GM18867 (cell line): ENCODE measurements around the gene CACNA2D3.

Source experiments
- ATAC-seq: cut with Tn5 transposase; IDR thresholded peaks from one replicate; pipeline ENCODE4 v1.9.1; 2021; ENCODE audit warnings: mild to moderate bottlenecking, moderate library complexity; ENCODE audit not compliant: unreplicated experiment

The CACNA2D3 gene

GRCh38 chr3:55012091-55012490, 889.7 kb downstream of the CACNA2D3 start:
- ATAC-seq: no peak

GRCh38 chr3:55013145-55013925, 891.0 kb downstream of the CACNA2D3 start:
- ATAC-seq: no peak

- no peak for ATAC-seq
Measured at GRCh38 chr3:55014081-55014480, 891.7 kb downstream of the CACNA2D3 start.

GRCh38 chr3:55014906-55015305, 892.6 kb downstream of the CACNA2D3 start:
- no peak for ATAC-seq

GRCh38 chr3:55017876-55018275, 895.5 kb downstream of the CACNA2D3 start:
- ATAC-seq: no peak

GRCh38 chr3:55030938-55031337, 908.6 kb downstream of the CACNA2D3 start:
- ATAC-seq: no peak

- ATAC-seq: no peak
Measured at GRCh38 chr3:55036883-55037577, 914.7 kb downstream of the CACNA2D3 start.

- ATAC-seq: no peak
Measured at GRCh38 chr3:55042591-55042990, 920.2 kb downstream of the CACNA2D3 start.

GRCh38 chr3:55044486-55044885, 922.1 kb downstream of the CACNA2D3 start:
- ATAC-seq: no peak

GRCh38 chr3:55059027-55059629, 936.8 kb downstream of the CACNA2D3 start:
- ATAC-seq: no peak

- no peak for ATAC-seq
Measured at GRCh38 chr3:55060896-55061719, 938.8 kb downstream of the CACNA2D3 start.

- ATAC-seq: no peak
Measured at GRCh38 chr3:55061720-55062034, 939.3 kb downstream of the CACNA2D3 start.

- no peak for ATAC-seq
Measured at GRCh38 chr3:55064164-55064563, 941.8 kb downstream of the CACNA2D3 start.

GRCh38 chr3:55065331-55065730, 943.0 kb downstream of the CACNA2D3 start:
- no peak for ATAC-seq

- no peak for ATAC-seq
Measured at GRCh38 chr3:55066551-55067047, 944.2 kb downstream of the CACNA2D3 start.

GRCh38 chr3:55069950-55070349, 947.6 kb downstream of the CACNA2D3 start:
- no peak for ATAC-seq

GRCh38 chr3:55074796-55075195, 952.4 kb downstream of the CACNA2D3 start:
- no peak for ATAC-seq

- no peak for ATAC-seq
Measured at GRCh38 chr3:55075846-55076245, 953.5 kb downstream of the CACNA2D3 start.

- no peak for ATAC-seq
Measured at GRCh38 chr3:55077726-55078125, 955.4 kb downstream of the CACNA2D3 start.

- no peak for ATAC-seq
Measured at GRCh38 chr3:55078876-55079275, 956.5 kb downstream of the CACNA2D3 start.

GRCh38 chr3:55085231-55085630, 962.9 kb downstream of the CACNA2D3 start:
- no peak for ATAC-seq
